Stimulated activated CD8-positive, alpha-beta memory T cell treated with anti-CD3 and anti-CD28 coated beads, Interleukin-4, amount 100 ng/mL, for 48 hours (primary cell): ENCODE measurements around the gene MMP1.

ENCODE experiments used
- DNase-seq: peaks from one replicate; pipeline ENCODE4 v3.0.0-alpha.2; 2020

MMP1 gene

DNA sequence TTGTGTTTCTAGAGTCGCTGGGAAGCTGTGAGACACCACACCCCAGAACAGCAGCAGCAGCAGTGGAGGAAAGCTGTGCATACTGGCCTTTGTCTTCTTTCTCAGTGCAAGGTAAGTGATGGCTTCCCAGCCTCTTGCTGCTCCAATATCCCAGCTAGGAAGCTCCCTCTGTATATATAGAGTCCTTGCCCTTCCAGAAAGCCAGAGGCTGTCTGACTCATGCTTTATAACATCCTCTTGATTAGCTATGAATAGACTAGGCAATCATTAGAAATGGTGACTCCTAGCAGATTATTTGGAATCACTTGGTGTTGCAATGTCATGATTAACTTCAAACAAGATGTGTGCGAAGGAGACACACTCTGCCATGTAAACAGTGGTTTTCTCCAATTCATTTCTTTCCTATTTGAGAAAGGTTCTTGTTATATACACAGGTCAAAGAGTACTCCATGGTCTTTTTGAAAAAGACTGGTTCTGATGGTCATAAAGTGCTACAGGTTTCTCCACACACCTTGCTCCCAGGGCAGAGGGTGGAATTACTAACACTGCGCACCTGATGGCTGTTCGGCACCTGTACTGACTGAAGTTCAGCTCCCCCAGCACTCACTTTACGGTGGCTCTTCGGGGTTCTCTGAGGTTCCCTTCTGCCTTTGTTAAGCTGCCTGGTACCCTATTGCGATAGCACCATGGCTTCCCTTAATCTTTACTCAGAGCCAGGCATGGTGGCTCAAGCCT is at the start of gene MMP1:
Gene MMP1 (minus strand): TSS at position 149 of the 735 bp plus-strand sequence. CDS start 68 bp downstream, at position 81.
- no peak for DNase-seq

DNA sequence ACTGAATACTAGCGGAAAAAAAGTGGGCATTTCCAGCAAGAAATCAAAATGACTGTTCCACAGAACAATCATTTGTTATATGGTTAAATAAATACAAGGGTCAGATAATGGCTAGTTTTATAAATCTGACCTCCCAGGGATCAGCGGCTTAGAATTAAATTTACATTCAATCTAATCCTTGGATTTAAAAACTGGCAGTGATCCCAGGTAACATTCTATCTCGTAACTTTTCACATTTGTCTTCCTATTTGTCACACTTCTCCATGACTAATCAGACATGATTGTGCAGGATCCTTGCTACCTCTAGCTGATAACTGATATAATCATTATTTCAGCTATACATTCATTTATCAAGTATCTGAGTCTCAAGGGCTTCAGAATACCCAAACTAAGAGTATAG is 48.3 kb upstream of the MMP1 start:
- no peak for DNase-seq

DNA sequence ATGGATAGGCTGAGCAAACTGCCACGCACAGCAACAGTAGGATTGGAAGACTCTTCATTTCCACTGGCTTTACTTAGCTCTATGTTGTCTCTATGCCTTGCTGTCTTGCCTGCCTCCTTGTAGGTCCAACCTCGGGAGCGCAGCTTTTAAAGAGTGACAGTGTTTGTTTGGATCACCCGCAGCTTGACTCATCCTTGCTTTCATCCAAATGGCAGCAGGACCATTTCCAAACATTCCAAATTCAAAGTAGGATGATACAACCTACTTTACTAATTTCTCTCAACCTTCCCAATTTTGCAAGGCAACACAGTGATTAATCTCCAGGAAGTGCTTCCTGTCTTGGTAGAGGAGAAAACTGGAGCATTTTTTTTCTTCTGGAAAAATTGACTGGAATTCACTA is 45.5 kb upstream of the MMP1 start, which contains the start of gene MMP3:
Gene MMP3 (minus strand): TSS at position 121 of the 400 bp plus-strand sequence. CDS start 63 bp downstream, at position 58.
- no peak for DNase-seq

DNA sequence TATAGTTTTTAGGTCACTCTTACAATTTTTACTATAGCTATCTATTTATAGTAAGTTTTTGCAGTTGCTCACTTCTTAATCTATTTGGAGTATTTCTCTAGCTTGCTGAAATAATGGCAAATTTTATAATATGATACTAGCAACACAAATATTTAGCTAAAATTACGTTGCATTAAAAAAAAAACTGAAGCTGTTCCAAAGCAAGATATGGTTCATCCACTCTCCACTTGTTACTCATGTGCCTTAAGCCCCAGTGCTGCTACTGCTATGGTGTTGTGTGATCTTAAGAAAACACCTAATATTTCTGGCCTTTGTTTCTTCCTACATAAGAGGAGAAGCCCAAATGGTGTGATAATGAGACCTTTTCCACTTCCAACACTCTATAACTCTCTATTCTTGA is 45.0 kb upstream of the MMP1 start:
- DNase-seq, result no peak

DNA sequence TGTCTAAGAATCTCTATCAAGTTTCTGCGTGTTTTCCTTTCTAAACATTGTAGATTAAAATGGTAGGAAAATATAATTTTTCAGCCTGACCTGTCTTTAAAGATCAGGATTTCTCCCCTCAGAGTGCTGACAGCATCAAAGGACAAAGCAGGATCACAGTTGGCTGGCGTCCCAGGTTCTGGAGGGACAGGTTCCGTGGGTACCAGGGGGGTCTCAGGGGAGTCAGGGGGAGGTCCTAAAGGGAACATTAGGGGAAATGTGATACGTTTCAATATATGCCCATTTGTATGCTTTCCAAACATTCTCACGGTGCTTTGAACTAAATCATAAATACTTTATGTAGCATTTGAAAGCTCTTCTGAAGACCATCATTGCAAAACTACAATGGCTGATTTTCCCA is 42.1 kb upstream of the MMP1 start:
- DNase-seq, result no peak

- no peak for DNase-seq
Measured at GRCh38 chr11:102837646-102838045, 39.7 kb upstream of the MMP1 start.

GRCh38 chr11:102837156-102837555 is 39.2 kb upstream of the MMP1 start:
- DNase-seq, result no peak

DNA sequence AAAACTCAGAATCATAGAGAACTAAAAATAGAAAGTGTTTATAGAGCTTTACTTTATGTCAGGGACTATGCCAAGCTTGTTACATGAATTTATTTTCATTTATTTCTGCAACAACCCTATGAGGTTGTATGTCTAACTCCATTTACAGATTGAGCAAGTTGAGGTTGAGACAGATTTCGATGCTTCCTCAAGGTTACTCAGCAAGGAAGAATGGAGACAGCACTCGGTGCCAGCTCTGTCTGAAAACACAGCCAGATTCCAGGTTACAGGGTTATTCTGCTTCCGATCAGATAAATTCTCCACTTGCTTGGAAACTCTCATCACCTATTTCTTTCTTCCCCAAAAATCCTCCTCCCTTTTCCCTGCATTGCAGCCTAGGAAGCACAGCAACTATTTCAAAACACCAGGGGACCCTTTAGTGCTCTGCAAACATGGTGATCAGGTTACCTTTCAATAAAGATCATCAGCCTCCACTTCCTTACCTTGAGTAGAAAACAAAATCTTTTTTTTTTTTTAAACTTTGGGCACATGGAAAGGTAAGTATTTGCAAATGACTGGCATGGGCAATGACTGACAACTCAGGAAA is 38.4 kb upstream of the MMP1 start:
- no peak for DNase-seq

DNA sequence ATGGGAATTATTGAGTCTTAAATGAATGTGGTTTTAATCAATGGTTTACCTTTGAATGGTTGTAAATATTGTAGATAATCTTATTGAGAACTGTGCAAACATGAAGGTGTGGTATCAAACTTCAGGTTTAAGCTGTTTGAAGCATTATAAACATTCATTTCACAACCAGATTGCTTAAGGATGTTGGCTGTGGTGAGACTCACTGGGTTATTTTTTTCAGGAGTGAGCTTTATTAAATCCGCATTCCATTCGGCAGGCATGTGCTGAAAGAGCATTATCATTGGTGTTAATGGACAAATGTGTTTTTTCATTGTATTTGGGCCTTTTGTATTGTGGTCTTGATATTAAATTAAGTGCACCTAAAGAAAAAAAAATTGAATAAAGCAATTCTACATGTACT is 35.8 kb upstream of the MMP1 start:
- no peak for DNase-seq

- no peak for DNase-seq
Measured at GRCh38 chr11:102832612-102833011, 34.7 kb upstream of the MMP1 start.

DNA sequence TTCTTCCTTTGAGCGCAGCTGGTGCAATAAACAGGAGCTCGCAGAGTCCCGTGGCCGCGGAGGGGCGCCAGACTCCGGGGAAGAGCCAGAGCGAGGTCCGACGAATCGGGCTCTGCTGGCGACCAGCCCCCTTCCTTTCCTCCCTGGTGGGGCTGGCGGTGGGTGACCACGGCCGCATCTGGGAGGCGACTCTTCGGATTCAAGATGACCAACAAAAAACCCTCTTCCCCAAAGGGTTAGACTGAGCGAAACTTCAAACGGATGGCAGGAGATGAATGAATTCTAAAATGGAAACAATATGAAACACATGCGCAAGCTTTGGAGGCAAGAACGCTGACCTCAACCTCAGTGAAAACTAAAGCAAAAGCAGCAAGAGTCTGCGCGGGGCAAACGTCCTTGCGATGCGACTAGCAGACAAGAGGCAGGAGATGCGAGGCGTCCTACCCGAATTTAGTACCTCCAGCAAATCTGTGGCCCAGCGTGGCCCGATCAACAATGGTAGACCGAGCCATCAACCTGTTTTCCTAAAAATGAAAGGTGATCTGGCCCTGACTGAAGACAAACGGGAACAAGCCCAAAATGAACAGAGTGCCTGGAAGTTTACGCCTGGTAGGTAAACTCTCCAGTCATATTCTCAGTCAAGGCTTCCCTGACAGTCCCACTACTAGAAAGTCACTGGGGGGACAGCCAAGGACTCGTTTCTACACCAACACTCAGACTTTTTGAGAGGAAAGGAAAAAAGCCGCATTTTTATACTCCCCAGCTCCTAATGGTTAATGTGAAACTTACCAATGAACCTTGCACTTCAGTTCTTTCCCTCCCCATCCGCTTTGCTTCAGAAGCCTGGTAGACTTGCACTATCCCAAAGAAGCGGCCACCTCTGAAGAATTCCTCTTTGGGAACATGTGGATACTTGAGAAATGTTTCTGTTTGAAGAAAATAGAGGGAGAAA is 33.8 kb upstream of the MMP1 start:
- peak; percentile 26 for DNase-seq

GRCh38 chr11:102831128-102831488 is 33.1 kb upstream of the MMP1 start:
- DNase-seq, result no peak

DNA sequence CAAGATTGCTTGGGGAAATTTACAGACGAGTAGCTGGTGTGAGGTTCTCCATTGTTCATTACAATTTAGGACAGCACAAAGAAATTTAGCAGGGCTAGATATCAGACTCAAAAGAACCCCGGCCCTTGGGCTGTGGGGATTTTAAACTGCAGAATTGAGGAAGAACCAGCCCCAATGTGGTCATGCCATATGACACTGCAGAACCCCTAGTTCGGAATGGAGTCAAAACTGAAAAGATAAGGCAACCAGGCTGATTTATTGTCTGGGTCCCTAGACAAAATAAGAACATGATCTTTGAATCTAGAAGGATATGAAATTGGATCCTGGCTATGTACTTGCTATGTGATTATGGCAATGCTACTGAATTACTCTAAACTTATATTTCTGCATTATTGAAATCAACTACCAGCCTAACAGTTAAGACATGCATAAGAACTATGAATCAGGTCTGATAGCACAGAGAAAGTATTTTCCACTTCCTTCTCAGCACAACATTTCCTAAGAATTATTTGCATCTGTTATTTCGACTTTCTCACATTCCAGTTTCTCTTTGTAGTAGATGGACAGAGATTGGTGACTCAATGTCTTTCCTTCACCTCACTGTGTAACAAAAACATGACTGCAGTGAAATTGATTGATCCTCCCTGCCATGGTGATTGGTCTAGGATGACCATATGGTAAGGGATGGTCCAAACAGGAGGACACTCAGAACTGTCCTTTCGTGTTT is 32.2 kb upstream of the MMP1 start:
- DNase-seq, result no peak

DNA sequence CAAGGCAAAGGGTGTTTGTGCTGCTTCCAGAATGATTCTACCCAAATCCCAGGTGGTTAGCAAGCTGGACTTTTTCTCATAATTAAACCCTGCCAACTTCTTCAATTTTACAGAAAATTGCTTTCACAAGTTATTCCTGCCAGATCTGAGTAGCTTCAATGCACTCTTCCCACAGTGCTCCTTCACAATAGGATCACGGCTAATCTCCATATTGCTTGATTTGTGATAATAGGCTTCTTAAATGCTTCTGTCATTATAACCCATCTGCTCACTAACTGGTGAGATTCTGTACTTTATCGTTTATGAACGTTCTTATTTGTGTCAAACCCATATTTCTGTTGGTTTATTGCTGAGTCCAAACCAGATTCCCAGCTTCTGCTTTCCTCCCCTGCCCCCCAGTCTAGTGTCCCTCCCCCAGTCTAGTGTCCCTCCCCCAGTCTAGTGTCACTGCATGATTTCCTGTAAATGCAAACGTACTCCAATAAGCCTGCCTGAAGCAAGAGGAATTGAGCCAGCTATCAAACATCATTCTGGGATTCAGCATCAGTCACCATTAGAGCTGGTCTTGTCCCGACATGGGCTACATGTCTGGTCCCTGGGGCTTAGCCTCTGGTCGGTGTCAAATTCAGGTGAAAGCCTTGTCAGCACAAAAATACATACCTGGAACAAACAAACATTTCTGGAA is 31.5 kb upstream of the MMP1 start:
- no peak for DNase-seq

DNA sequence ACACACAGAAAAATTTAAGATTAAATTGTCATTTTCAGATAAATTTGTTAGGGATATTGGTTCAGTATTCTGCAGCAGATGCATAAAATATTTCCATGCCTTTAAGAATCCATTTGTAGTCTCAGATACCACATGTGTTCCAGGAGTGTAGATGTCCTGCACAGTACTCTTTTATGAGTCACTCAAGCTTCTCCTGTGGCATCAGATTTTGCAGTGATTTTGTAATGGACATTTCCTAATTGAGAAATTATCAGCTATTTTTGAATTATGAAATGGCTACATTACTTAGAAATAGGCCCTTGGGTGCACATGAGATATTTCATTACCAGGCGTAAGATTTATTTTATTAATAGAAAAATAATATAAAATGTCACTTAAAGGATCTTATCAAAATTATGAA is 26.6 kb upstream of the MMP1 start:
- no peak for DNase-seq

- DNase-seq, result no peak
Measured at GRCh38 chr11:102819491-102819890, 21.5 kb upstream of the MMP1 start.

- no peak for DNase-seq
Measured at GRCh38 chr11:102813484-102813883, 15.5 kb upstream of the MMP1 start.

DNA sequence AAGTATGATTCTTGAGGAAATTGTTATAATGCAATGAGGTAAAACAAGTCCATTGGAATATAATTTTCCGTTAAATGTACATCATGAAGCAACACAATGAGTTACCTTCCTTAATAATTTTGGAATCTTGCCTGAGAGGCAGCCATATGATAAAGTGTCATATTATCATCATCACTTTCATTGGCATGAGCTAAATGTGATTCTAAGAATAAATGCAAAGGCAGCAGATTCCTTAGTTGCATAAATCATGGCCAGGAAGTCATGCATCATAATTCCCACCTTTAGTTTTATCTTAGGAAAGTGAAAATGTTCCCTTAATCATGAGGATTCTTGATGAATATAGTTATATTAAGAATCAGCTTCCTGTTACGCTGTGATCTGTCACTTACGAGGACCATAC is 14.2 kb upstream of the MMP1 start:
- no peak for DNase-seq

- no peak for DNase-seq
Measured at GRCh38 chr11:102810950-102811660, 13.1 kb upstream of the MMP1 start.

DNA sequence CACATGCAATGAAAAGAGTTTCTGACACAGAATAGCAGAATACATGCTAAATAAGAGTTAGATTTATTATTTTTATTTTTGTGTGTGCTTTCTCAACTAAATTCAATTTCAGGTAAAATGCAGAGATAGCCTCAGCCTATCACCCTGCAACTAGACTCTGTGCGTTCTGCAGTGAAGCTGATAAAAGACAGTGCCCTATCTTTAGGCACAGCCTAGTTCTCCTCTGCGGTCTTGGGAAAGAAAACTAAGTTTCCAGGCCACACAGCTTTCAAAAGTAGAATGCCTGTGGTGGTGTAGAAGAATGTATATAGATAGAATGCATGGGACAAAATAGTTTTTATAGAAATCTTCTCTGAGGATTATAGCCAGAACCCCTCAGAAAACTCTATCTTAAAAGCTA is 12.0 kb upstream of the MMP1 start:
- DNase-seq, result no peak

- peak; percentile 27 for DNase-seq
Measured at GRCh38 chr11:102807921-102808320, 10.0 kb upstream of the MMP1 start.

DNA sequence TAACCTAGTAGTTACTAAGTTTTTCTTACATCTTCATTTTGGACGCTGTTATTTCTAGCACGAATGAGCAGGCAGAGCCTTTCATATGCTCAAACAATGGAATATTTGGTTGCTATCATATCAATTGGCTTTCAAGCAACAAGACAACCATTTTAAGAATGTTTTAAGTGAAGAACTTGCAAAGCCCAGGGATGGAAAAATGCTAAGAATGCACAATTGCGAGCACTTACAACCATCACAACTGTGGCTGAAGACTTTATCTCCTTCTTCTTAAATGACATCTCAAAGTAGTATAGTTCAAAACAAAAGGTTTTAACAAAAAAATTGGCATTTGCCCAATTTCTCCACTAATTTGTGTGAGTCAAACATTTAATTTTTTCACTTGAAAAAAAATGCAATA is 8.3 kb upstream of the MMP1 start:
- DNase-seq, result no peak
